H1 (cell line): ENCODE data around the gene IFI30. TPM values are rescaled to one million over a fixed set of nuclear protein-coding genes. Genes with fewer than 3 reads are reported as not detected.

Experiments
- BACH1 ChIP-seq: IDR thresholded peaks from 2 replicates; pipeline ENCODE4 v1.6.1; 2012; ENCODE audit warnings: low read length, improper control_type of control experiment
- BRCA1 ChIP-seq: IDR thresholded peaks from 2 replicates; pipeline ENCODE4 v1.6.1; 2012; ENCODE audit warnings: low read depth, low read length, improper control_type of control experiment
- CEBPB ChIP-seq: IDR thresholded peaks from 2 replicates; pipeline ENCODE4 v1.6.1; 2012; ENCODE audit warnings: low read depth, low read length
- CHD2 ChIP-seq: IDR thresholded peaks from 2 replicates; pipeline ENCODE4 v1.6.1; 2012; ENCODE audit warnings: low read length, improper control_type of control experiment
- CREB1 ChIP-seq: IDR thresholded peaks from 2 replicates; pipeline ENCODE4 v1.6.1; 2012; ENCODE audit warnings: inconsistent platforms
- EP300 ChIP-seq, 2 experiments: IDR thresholded peaks; 1 replicate in 1 of 2; 2 replicates in 1 of 2; pipeline ENCODE4 v1.6.1; 2011 to 2012; ENCODE audit warnings: low read depth in 2 of 2, low read length in 2 of 2, mild to moderate bottlenecking in 2 of 2, borderline replicate concordance in 1 of 2, inconsistent platforms in 1 of 2, moderate library complexity in 1 of 2
- JUN ChIP-seq: IDR thresholded peaks from 2 replicates; pipeline ENCODE4 v1.6.1; 2011; ENCODE audit warnings: low read depth, mild to moderate bottlenecking, improper control_type of control experiment, low read length
- NRF1 ChIP-seq: IDR thresholded peaks from 2 replicates; pipeline ENCODE4 v1.6.1; 2011; ENCODE audit warnings: mild to moderate bottlenecking, low read depth, low read length, improper control_type of control experiment
- SIN3A ChIP-seq, 2 experiments: IDR thresholded peaks in 1 of 2; conservative IDR thresholded peaks in 1 of 2; 2 replicates each; pipeline ENCODE4 v1.6.1; 2011 to 2012; ENCODE audit warnings: low read length in 2 of 2, improper control_type of control experiment in 1 of 2, low read depth in 1 of 2, mild to moderate bottlenecking in 1 of 2
- TCF12 ChIP-seq: IDR thresholded peaks from 2 replicates; pipeline ENCODE4 v1.6.1; 2011; ENCODE audit warnings: low read depth, mild to moderate bottlenecking, low read length
- YY1 ChIP-seq: IDR thresholded peaks from 2 replicates; pipeline ENCODE4 v1.6.1; 2011; ENCODE audit warnings: low read depth, mild to moderate bottlenecking, low read length
- polyA plus RNA-seq, 7 experiments: library from polyadenylated mRNA; depleted of rRNA in 3 of 7; stranded (reverse) in 5 of 7; unstranded in 2 of 7; fragments of >200 nt in 5 of 7; fragments of 200-250 nt in 2 of 7; gene quantifications; 1 replicate in 5 of 7; 2 replicates in 1 of 7; 4 replicates in 1 of 7; pipeline versions ENCODE4 v1.2.1 to v1.2.3, GENCODE V29; 2011 to 2013; ENCODE audit warnings: missing spikeins in 2 of 7, mixed read lengths in 2 of 7
- total RNA-seq: library from RNA; stranded (reverse); fragmentation: NEBNext Ultra II Directional; extraction: Animal tissue kit (Norgen Biotek cat#: 25700); gene quantifications from 2 replicates; pipeline ENCODE4 v1.2.1, GENCODE V29; 2021
- TF ChIP-seq, protein P1 (sequence below): fragments of 300-600 bp; sonication (generic); IDR thresholded peaks from 2 replicates; pipeline ENCODE4 v1.7.1; 2012; ENCODE audit warnings: low read length, moderate library complexity, mild to moderate bottlenecking, inconsistent platforms; ENCODE audit not compliant: insufficient replicate concordance

The IFI30 gene
- total and polyA plus RNA-seq, 2 of the 8 experiments (the other 6 are each of a cell fraction or from before 2014, with no cell fraction given): 28.9 to 62.4 TPM

DNA sequence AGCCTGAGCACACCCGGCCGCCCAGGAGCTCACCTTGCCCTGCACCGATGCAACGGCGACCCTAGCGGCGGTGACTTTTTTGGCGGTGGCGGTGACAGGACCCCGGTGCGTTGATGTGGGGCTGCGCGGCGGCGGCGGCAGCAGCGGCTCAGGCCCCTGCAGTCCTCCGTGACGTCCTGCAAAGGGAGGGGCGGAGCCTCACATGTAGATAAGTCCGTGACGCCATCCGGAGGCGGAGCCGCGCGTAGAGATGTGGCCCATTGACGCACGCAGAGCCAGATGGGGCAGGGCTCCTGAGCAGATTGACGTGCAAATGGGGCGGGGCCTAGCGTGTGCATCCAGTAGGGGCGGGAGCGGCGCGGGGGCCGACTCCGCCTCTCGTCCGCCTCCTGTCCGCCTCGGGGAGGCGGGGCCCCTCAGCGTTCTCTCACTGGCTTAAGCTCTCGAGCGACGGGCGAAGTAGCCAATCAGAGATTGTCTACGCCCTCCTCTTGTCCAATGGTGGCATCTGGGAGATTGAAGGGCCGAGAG is 30.3 kb downstream of the IFI30 start, which contains the start of gene RAB3A (continued):
- TF ChIP-seq JUN (no peak), SIN3A (conservative IDR thresholded peaks at IDR 0.05 in 1 of 2, IDR thresholded peaks at IDR 0.05 in 1 of 2; ENCODE audit: low read depth in 1 of 2, low read length in 2 of 2) (peak; percentile 48 to 63; a peak in 2 of 4 replicates), TCF12 (no peak), BRCA1 (no peak), CHD2 (peak; percentile 97), EP300 (IDR thresholded peaks at IDR 0.05; ENCODE audit: borderline replicate concordance in 1 of 2, low read depth in 2 of 2, low read length in 2 of 2) (no peak), CEBPB (no peak), YY1 (no peak), BACH1 (no peak), CREB1 (peak; percentile 92), NRF1 (peak; percentile 22; the same call in 1 of the 2 replicates)
- TF ChIP-seq, protein P1, sequence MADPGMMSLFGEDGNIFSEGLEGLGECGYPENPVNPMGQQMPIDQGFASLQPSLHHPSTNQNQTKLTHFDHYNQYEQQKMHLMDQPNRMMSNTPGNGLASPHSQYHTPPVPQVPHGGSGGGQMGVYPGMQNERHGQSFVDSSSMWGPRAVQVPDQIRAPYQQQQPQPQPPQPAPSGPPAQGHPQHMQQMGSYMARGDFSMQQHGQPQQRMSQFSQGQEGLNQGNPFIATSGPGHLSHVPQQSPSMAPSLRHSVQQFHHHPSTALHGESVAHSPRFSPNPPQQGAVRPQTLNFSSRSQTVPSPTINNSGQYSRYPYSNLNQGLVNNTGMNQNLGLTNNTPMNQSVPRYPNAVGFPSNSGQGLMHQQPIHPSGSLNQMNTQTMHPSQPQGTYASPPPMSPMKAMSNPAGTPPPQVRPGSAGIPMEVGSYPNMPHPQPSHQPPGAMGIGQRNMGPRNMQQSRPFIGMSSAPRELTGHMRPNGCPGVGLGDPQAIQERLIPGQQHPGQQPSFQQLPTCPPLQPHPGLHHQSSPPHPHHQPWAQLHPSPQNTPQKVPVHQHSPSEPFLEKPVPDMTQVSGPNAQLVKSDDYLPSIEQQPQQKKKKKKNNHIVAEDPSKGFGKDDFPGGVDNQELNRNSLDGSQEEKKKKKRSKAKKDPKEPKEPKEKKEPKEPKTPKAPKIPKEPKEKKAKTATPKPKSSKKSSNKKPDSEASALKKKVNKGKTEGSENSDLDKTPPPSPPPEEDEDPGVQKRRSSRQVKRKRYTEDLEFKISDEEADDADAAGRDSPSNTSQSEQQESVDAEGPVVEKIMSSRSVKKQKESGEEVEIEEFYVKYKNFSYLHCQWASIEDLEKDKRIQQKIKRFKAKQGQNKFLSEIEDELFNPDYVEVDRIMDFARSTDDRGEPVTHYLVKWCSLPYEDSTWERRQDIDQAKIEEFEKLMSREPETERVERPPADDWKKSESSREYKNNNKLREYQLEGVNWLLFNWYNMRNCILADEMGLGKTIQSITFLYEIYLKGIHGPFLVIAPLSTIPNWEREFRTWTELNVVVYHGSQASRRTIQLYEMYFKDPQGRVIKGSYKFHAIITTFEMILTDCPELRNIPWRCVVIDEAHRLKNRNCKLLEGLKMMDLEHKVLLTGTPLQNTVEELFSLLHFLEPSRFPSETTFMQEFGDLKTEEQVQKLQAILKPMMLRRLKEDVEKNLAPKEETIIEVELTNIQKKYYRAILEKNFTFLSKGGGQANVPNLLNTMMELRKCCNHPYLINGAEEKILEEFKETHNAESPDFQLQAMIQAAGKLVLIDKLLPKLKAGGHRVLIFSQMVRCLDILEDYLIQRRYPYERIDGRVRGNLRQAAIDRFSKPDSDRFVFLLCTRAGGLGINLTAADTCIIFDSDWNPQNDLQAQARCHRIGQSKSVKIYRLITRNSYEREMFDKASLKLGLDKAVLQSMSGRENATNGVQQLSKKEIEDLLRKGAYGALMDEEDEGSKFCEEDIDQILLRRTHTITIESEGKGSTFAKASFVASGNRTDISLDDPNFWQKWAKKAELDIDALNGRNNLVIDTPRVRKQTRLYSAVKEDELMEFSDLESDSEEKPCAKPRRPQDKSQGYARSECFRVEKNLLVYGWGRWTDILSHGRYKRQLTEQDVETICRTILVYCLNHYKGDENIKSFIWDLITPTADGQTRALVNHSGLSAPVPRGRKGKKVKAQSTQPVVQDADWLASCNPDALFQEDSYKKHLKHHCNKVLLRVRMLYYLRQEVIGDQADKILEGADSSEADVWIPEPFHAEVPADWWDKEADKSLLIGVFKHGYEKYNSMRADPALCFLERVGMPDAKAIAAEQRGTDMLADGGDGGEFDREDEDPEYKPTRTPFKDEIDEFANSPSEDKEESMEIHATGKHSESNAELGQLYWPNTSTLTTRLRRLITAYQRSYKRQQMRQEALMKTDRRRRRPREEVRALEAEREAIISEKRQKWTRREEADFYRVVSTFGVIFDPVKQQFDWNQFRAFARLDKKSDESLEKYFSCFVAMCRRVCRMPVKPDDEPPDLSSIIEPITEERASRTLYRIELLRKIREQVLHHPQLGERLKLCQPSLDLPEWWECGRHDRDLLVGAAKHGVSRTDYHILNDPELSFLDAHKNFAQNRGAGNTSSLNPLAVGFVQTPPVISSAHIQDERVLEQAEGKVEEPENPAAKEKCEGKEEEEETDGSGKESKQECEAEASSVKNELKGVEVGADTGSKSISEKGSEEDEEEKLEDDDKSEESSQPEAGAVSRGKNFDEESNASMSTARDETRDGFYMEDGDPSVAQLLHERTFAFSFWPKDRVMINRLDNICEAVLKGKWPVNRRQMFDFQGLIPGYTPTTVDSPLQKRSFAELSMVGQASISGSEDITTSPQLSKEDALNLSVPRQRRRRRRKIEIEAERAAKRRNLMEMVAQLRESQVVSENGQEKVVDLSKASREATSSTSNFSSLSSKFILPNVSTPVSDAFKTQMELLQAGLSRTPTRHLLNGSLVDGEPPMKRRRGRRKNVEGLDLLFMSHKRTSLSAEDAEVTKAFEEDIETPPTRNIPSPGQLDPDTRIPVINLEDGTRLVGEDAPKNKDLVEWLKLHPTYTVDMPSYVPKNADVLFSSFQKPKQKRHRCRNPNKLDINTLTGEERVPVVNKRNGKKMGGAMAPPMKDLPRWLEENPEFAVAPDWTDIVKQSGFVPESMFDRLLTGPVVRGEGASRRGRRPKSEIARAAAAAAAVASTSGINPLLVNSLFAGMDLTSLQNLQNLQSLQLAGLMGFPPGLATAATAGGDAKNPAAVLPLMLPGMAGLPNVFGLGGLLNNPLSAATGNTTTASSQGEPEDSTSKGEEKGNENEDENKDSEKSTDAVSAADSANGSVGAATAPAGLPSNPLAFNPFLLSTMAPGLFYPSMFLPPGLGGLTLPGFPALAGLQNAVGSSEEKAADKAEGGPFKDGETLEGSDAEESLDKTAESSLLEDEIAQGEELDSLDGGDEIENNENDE: no peak
